HG03095 (cell line): ENCODE measurements around the gene TMEM120A.
A peak's percentile ranks its signal among the peaks of the same experiment; 100 is the strongest.
"Not testable (repeated sequence)": the region's sequence is repeated elsewhere in the genome, so short reads cannot be mapped to it uniquely, and the experiment has no call there.

ENCODE experiments used
- ATAC-seq: cut with Tn5 transposase; IDR thresholded peaks from one replicate; pipeline ENCODE4 v1.9.1; 2021; ENCODE audit warnings: moderate library complexity; ENCODE audit not compliant: unreplicated experiment

TMEM120A gene

DNA sequence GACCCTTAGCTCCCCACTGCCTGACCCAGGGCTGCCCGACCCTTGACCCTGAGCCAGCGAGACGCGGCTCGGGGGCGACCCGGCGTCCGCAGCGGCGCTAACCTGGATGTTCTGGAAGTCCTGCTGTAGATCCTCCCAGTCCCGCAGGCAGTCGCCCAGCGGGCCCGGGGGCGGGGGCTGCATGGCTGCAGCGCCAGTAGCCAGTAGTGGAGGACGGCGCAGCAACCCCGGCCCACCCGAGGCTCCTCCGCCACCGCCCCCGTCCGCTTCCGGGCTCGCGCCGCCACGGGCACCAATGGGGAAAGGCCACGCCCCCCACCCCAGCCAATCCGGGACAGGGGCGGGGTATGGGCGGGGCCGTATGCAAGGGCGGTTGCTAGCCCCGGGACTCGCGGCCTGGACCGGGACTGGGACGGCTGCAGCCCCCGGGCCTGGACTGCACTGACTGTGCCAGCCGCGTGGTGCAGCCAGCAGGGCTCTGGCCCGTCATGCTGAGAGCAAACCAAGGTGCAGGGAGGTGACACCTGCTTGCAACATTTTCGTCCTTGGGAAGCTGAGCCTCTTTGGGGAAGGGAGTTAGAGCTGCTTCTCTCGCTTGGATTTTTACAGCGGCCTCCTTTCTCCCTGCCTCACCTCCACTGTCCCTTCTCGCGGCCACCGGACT, at the start of gene TMEM120A:
Gene TMEM120A (minus strand): TSS at position 208 of the 664 bp plus-strand sequence. CDS start 25 bp downstream, at position 183.
- peak; percentile 92 for ATAC-seq

DNA sequence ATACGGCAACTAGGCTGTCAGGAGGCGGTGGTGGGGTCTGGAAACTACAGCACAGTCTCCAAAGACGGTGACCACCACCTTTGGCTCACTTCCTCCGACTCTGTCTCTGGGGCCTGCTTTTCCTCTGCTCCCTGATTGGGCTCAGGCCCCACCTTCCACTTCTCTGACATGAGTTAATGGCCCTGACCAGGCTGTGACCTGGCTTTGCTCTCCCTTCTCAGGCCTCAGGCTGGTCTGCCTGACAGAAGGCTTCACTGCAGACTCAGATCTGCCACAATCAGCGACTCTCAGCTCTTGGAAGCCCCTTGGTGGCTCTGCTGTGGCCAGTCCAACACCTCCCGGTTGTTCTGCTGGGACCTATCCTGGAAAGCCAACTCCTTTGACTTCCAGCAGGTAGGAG, 45.7 kb upstream of the TMEM120A start:
- no peak for ATAC-seq

DNA sequence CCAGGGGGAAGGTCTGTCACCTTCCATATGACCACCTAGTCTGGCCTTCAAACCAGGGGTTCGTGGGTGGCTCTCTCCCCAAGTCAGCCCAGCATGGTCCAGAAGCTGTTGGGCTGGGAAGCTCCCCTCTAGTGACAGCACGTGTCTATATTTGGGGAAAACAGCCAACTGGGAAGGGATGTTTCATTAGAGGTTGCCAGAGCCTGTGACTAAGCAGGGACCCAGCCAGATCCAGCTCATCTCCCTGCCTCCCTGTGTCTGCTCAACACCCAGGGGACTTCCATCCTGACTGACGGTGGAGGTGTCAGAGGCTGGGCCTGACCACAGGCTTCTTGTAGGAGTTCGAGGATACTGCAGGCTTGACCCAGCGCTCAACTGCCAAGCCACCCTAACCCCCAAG, 42.9 kb upstream of the TMEM120A start:
- no peak for ATAC-seq

DNA sequence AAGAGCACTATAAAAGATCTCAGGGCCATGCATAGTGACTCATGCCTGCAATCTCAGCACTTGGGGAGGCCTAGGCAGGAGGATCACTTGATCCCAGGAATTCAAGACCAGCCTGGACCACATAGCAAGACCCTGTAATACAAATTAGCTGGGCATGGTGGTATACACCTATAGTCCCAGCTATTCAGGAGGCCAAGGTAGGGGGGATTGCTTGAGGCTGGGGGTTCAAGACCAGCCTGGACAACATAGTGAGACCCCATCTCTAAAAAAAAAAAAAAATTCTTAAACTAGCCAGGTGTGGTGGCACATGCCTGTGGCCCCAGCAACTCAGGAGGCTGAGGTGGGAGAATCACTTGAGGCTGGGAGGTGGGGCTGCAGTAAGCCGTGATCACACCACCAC, 37.6 kb upstream of the TMEM120A start:
- no peak for ATAC-seq

DNA sequence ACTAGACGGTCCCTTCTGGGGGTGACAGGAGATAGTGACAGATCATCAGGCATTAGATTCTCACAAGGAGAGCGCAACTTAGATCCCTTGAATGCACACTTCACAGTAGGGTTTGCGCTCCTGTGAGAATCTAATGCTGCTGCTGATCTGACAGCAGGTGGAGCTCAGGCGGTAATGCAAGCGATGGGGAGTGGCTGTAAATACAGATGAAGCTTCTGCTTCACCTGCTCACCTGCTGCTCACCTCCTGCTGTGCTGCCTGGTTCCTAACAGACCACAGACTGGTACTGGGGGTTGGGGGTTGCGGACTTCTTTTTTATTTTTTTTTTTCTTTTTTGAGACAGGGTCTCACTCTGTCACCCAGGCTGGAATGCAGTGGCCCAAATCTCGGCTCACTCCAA, 35.3 kb upstream of the TMEM120A start:
- not testable (repeated sequence) for ATAC-seq

GRCh38 chr7:76023002-76023401, 28.6 kb upstream of the TMEM120A start:
- ATAC-seq, result no peak

DNA sequence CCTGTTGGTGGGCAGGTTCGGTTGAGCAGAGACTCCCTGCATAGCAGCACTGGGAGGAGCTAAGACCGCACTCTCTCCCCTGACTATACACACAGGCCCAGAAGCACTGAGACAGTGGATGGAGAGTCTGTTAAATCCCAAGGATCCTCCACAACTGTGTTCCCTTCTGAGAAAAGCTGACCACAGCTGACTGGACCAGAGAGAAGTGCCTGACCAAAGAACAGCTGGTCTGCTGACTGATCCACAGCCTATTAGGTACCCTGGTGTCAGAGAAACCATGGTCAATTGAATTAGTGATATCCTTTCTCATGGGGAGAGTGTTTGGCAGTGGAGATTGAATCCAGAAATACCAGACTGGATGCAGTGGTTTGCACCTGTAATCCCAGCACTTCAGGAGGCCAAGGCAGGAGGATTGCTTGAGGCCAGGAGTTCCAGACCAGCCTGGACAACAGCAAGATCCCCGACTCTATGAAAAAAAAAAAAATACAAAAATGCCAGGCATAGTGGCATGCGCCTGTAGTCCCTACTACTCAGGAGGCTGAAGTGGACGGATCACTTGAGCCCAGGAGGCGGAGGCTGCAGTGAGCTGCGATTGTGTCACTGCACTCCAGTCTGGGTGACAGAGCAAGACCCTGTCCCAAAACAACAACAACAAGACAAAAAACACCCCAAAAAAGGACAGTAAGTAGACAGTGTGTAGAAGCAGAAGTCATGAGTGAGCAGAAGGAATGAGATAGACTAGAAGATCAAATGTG, 27.8 kb upstream of the TMEM120A start:
- ATAC-seq, result no peak

GRCh38 chr7:76020031-76020714, 25.8 kb upstream of the TMEM120A start:
- no peak for ATAC-seq

DNA sequence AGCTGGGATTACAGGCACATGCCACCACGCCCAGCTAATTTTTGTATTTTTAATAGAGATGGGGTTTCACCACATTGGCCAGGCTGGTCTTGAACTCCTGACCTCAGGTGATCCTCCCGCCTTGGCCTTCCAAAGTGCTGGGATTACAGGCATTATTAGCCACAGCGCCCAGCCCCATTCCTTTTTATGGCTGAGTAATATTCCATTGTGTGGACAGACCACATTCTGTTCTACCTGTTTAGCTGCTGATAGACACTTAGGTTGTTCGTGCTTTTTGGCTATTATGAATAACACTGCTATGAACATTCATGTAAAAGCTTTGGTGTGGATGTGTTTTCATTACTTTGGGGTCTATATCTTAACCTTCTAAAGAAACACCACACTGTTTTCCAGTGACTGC, 24.1 kb upstream of the TMEM120A start:
- ATAC-seq, result not testable (repeated sequence)

DNA sequence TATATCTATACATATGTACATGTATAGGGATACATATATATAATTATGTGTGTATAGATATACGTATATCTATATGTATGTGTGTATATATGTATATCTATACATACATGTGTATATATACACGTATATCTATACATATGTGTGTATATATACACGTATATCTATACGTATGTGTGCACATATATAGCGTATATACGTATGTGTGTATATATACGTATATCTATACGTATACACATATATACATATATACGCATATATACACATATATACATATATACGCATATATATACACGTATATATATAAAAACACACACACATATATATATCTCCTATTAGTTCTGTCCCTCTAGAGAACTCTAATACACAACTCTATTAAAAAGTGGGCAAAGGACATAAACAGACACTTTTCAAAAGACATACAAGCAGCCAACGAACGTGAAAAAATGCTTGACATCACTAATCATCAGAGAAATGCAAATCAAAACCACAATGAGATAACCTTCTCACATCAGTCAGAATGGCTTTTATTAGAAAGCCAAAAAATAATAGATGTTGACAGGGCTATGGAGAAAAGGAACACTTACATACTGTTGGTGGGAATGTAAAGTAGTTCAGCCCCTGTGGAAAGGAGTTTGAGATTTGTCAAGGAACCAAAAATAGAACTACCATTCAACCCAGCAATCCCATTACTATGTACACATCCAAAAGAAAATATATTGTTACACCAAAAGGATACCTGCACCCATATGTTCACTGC, 22.0 kb upstream of the TMEM120A start:
- no peak for ATAC-seq

- ATAC-seq, result no peak
Observed at GRCh38 chr7:76011442-76011861, 17.1 kb upstream of the TMEM120A start.

DNA sequence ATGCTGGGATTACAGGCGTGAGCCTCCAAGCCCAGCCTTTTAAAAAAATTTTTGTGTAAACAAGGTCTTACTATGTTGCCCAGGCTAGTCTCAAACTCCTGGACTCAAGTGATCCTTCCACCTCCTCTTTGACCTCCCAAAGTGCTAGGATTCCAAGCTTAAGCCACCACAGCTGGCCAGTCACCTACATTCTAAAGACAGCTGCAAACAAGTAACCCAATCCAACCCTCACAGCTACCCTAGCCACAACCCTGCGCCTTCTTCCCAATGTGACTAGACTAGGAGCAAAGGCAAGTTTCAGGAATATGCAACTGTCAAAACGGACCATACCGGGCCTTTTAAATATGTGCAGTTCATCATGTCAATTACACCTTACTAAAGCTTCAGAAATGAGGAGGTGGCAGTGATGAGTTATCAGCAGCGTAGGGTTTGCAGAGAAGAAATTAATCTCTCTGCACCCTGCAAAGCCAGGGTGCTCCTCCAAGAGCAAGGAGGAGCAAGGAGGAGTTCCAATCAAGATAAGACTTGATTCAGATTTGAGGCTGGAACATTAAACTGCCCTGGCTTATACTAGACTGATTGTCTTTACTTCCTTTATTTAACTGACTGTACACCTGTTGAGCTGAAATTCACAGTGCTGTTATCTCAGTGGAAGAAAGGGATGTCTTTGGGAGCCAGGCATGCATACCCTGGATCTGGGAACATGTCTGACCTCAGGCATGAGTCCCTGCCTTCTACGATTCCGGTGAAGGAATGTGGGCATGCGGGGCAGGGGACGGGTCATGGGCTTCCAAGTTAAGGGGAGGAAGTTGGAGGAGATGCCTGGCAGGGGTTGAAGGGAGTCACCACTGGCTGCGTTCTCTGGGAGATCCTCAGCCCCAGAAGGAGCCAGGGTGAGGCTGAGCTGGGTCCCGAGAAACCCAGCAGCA, 15.5 kb upstream of the TMEM120A start:
- ATAC-seq, result no peak

DNA sequence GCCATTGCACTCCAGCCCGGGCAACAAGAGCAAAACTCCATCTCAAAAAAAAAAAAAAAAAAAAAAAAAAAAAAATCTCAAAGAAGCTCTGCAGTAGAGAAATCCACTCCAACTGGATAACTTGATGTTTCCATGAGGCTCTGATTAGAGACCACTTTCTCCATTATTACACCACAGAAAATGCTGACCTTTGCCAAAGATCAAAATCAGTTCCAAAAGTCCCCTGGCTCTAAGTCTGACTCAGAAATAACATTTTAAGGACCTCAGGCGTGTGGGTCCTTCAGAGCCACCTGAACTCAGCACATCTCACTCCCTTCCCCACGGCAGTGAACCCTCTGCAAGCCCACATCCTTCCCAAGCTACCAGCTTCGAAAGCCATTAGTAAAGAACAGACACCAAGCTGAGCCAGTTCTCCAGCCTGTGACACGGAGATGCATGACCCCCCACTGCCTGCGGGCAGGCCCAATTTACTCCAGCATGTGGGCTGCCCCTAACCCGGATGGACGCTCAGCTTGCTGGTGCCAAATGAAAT, 13.8 kb upstream of the TMEM120A start:
- no peak for ATAC-seq

DNA sequence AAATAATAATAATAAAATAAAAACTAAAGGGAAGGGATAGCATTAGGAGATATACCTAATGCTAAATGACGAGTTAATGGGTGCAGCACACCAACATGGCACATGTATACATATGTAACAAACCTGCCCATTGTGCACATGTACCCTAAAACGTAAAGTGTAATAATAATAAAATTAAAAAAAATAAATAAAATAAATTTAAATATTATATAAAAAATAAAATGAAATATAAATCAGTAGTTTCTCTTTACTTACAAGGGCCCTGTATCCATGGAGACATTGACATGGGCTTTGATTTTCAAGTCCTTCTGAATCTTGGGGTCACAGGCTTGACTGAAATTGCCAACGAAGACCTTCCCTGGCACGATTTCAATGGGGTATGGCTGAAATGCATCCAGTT, 10.6 kb upstream of the TMEM120A start:
- ATAC-seq, result not testable (repeated sequence)

GRCh38 chr7:76003351-76003750, 9.0 kb upstream of the TMEM120A start:
- no peak for ATAC-seq

- no peak for ATAC-seq
Observed at GRCh38 chr7:76002822-76003221, 8.4 kb upstream of the TMEM120A start.

GRCh38 chr7:76002139-76002538, 7.7 kb upstream of the TMEM120A start:
- ATAC-seq, result no peak

- no peak for ATAC-seq
Observed at GRCh38 chr7:76000566-76000965, 6.2 kb upstream of the TMEM120A start.

DNA sequence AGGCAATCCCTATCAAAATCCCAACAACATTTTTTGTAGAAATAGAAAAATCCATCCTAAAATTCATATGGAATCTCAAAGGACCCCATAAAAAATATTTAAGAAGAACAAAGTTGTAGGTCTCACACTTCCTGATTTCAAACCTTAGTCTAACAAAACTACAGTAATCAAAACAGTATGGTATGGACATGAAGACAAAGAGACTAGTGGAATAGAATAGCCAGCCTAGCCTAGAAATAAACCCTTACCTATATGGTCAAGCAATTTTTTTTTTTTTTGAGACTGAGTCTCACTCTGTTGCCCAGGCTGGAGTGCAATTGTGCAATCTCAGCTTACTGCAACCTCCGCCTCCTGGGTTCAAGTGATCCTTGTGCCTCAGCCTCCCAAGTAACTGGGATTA, 3.6 kb upstream of the TMEM120A start:
- ATAC-seq, result no peak

DNA sequence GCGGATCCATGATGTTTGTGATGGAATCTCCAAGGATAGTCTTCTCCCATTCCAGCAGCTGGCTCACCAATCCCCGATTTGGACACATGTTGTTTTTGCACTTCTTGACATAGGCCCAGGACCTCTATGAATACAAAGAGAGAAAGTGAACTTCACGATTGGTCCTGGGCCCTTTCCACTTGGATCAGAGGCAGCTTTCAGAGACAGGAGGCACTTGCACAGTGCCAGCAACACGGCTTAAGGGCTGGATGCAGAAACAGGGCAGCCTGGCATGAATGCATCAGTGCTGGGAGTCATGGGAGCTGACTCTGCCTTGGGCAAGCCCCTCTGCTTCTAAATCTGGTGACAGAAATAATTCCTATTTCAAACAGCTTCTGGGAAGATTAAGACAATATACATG, 2.1 kb upstream of the TMEM120A start:
- ATAC-seq, result no peak
